K562 (cell line): ENCODE results near the gene PCDHA7.

Experiments
- BRF2 ChIP-seq: IDR thresholded peaks from 3 replicates; pipeline ENCODE4 v1.6.1; 2011; ENCODE audit warnings: borderline replicate concordance, mild to moderate bottlenecking; ENCODE audit not compliant: insufficient read length, insufficient read depth
- PHF21A ChIP-seq: fragments of 450-650 bp; IDR thresholded peaks from 2 replicates; pipeline ENCODE4 v1.6.1; 2017; ENCODE audit warnings: low read depth, borderline replicate concordance
- TAF1 ChIP-seq: IDR thresholded peaks from 2 replicates; pipeline ENCODE4 v1.6.1; 2011; ENCODE audit warnings: mild to moderate bottlenecking, low read length, moderate library complexity; ENCODE audit not compliant: insufficient read depth, control insufficient read depth, severe bottlenecking; ENCODE audit errors: extremely low read depth
- ZFP1 ChIP-seq: fragments of 450-650 bp; formaldehyde crosslinking; IDR thresholded peaks from 2 replicates; pipeline ENCODE4 v1.4.0; 2020; ENCODE audit warnings: mild to moderate bottlenecking, mixed read lengths
- TF ChIP-seq, protein P1 (sequence below): fragments of 250-450 bp; sonication (Bioruptor Pico); IDR thresholded peaks from 2 replicates; pipeline ENCODE4 v1.5.0; 2021
- TF ChIP-seq, protein P2 (sequence below): fragments of 250-450 bp; sonication (Bioruptor Pico); IDR thresholded peaks from 2 replicates; pipeline ENCODE4 v1.8.0; 2022; ENCODE audit warnings: moderate library complexity, mild to moderate bottlenecking, inconsistent platforms
- TF ChIP-seq, protein P3 (sequence below), 3 experiments: IDR thresholded peaks in 2 of 3; conservative IDR thresholded peaks in 1 of 3; 2 replicates each; pipeline ENCODE4 v1.5.1; 2011 to 2012; ENCODE audit warnings: low read length in 3 of 3, mild to moderate bottlenecking in 3 of 3, control low read depth in 2 of 3, improper control_type of control experiment in 1 of 3, inconsistent platforms in 1 of 3, low read depth in 1 of 3, mixed read lengths in 1 of 3, moderate library complexity in 1 of 3; ENCODE audit not compliant: insufficient read depth in 2 of 3

- TF ChIP-seq ZFP1 (CRISPR knock-in tag): no peak
- no peak for TF ChIP-seq TAF1
- no peak for TF ChIP-seq BRF2
- TF ChIP-seq, protein P1, sequence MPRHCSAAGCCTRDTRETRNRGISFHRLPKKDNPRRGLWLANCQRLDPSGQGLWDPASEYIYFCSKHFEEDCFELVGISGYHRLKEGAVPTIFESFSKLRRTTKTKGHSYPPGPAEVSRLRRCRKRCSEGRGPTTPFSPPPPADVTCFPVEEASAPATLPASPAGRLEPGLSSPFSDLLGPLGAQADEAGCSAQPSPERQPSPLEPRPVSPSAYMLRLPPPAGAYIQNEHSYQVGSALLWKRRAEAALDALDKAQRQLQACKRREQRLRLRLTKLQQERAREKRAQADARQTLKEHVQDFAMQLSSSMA: no peak
- TF ChIP-seq, protein P2, sequence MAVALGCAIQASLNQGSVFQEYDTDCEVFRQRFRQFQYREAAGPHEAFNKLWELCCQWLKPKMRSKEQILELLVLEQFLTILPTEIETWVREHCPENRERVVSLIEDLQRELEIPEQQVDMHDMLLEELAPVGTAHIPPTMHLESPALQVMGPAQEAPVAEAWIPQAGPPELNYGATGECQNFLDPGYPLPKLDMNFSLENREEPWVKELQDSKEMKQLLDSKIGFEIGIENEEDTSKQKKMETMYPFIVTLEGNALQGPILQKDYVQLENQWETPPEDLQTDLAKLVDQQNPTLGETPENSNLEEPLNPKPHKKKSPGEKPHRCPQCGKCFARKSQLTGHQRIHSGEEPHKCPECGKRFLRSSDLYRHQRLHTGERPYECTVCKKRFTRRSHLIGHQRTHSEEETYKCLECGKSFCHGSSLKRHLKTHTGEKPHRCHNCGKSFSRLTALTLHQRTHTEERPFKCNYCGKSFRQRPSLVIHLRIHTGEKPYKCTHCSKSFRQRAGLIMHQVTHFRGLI (CRISPR knock-in tag): no peak
- TF ChIP-seq, protein P3, sequence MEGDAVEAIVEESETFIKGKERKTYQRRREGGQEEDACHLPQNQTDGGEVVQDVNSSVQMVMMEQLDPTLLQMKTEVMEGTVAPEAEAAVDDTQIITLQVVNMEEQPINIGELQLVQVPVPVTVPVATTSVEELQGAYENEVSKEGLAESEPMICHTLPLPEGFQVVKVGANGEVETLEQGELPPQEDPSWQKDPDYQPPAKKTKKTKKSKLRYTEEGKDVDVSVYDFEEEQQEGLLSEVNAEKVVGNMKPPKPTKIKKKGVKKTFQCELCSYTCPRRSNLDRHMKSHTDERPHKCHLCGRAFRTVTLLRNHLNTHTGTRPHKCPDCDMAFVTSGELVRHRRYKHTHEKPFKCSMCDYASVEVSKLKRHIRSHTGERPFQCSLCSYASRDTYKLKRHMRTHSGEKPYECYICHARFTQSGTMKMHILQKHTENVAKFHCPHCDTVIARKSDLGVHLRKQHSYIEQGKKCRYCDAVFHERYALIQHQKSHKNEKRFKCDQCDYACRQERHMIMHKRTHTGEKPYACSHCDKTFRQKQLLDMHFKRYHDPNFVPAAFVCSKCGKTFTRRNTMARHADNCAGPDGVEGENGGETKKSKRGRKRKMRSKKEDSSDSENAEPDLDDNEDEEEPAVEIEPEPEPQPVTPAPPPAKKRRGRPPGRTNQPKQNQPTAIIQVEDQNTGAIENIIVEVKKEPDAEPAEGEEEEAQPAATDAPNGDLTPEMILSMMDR (IDR thresholded peaks at IDR 0.05 in 2 of 3, conservative IDR thresholded peaks at IDR 0.05 in 1 of 3; ENCODE audit: insufficient read depth in 2 of 3, low read depth in 1 of 3, low read length in 3 of 3): no peak
- TF ChIP-seq PHF21A: no peak
Observed at GRCh38 chr5:140796718-140797095, 37.4 kb upstream of the PCDHA7 start.
